CD4-positive, alpha-beta T cell treated with Interleukin-10 for 1 hour (primary cell): ENCODE measurements around the gene RGS7.
"Not testable (repeated sequence)": the region's sequence is repeated elsewhere in the genome, so short reads cannot be mapped to it uniquely, and the experiment has no call there.

Experiments used
- DNase-seq: peaks from one replicate; pipeline ENCODE4 v3.0.0-alpha.2; 2020

RGS7 gene

DNA sequence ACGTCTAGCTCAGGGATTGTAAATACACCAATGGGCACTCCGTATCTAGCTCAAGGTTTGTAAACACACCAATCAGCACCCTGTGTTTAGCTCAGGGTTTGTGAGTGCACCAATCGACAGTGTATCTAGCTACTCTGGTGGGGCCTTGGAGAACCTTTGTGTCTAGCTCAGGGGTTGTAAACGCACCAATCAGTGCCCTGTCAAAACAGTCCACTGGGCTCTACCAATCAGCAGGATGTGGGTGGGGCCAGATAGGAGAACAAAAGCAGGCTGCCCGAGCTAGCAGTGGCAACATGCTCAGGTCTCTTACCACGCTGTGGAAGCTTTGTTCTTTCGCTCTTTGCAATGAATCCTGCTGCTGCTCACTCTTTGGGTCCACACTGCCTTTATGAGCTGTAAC, 593.9 kb downstream of the RGS7 start:
- not testable (repeated sequence) for DNase-seq

DNA sequence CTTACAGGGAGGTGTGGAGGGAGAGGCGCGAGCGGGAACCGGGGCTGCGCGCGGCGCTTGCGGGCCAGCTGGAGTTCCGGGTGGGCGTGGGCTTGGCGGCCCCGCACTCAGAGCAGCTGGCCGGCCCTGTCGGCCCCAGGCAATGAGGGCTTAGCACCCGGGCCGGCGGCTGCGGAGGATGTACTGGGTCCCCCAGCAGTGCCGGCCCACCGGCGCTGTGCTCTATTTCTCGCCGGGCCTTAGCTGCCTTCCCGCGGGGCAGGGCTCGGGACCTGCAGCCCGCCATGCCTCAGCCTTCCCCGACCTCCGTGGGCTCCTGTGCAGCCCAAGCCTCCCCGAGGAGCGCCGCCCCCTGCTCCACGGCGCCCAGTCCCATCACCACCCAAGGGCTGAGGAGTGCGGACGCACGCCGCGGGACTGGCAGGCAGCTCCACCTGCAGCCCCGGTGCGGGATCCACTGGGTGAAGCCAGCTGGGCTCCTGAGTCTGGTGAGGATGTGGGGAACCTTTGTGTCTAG, 594.5 kb downstream of the RGS7 start:
- DNase-seq, result not testable (repeated sequence)

DNA sequence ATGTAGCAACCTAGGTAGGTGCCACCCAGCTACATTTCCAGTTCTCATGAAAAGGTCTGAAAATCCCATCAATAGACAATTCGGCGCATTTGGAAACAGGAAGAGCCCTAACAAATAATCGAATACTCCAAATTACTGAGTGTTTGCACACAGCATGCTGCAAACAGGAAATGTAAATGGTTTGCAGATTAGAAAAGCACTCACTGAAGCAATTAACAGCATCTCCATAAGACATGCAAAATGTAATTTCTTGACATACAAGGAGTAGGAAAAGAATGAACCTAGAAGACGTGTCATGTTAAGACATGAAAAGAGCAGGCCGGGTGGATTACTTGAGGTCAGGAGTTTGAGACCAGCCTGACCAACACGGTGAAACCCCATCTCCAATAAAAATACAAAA, 598.2 kb downstream of the RGS7 start:
- DNase-seq, result not testable (repeated sequence)

DNA sequence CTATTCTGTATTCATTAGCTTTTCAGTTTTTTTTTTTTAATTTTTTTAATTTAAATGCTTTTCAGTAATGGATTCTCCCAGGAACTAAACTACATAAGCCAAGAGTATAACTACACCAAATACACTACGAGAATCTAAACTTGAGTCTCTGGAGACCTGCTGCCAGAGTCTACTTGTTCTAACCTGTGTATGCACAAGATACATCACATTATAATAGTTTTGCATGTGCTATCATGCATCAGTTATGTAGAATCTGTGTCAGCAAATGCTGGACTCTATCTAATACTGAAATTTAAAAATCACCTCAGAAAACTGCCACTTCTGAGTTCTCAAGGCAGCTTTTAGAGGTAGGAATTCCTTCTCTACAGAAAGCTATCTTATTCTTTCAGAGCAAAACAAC, 598.7 kb downstream of the RGS7 start:
- no peak for DNase-seq

DNA sequence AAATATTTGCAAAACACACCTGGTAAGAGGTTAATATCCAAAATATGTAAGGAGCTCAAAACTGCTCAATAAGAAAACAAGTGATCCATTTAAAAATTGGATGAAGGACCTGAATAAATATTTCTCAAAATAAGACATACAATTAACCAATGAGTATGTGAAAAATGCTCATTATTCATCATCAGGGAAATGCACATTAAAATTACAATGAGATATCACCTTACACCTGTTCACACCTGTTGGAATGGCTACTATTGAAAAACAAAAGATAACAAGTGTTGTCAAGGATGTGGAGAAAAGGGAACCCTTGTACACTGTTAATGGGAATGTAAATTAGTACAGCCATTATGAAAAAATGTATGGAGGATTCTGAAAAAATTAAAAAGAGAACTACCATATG, 609.1 kb downstream of the RGS7 start:
- no peak for DNase-seq

DNA sequence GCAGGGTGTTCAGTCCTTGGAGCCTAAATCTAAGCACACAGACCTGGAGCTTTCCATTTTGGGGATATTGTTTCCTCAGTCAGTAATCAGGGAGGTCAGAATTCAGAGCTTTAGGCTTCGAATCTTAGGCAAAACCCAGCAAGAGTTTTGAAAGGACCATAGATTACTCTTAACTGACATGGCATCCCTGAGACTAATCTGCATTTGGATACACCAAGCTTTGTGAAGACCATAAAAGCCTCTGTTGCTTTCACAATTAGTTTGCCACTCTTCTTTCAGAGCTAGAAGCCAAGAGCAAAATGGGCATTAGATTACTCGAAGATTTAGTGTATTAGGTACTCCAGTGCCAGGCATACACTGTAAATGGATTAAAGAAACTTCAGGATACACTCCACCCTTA, 613.3 kb downstream of the RGS7 start:
- DNase-seq, result no peak

DNA sequence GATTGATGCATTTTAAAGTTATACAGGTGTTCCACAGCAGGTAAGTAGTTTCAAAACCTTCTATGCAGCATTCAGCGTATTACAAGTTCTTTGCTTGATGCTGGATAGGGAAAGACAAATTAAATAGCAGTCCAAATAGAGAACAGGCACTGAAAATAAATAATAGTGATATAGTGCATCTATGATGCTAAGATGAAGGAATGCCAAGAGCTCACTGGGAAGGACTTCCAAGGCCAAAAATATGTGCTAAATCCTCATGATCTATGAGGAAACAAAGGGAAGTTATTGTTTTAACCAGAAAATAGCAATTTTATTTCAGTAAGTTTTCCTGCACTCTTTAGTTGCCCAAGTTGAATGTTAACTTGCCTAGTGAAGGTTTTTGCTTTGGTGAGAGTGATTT, 617.3 kb downstream of the RGS7 start:
- no peak for DNase-seq

DNA sequence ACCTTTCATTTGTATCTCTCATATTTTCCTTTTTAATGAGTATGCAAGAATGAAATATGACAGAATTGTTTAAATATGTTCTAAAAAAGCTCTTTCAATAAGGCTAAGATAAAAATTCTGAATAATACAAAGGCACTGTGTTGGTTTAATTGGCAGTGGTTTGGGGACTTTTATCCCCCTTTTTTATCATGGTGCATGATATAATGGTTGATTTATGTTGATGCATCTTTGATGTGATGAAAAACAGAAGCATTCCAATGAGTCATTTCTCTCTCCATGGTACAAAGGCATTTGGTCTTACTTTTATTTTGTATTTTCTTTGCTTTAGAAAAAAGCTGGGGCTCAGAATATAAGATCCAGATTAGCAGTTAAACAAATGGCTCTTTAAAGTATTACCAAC, 617.9 kb downstream of the RGS7 start:
- DNase-seq, result no peak

DNA sequence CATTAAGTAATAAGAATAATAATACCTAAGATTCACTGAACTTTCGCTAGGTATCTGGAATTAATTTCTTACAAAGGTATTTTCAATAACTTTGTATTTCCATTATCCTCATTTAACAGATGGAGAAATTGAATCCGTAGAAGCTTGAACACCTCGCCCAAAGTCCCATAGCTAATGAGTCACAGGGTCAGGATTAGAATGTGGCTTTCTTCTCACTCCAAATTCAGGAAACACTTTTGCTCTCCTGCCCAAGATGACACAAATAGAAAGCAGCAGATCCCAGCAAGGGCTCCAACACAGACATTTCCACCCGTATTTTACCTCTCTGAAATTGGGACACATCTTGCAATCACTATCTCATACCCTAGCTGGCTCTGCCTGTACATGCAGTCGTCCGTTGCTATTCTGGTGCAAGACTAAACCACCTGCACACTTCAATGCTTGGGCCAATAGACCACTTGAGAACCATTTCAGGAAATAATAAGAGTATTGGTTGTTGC, 619.2 kb downstream of the RGS7 start:
- no peak for DNase-seq

DNA sequence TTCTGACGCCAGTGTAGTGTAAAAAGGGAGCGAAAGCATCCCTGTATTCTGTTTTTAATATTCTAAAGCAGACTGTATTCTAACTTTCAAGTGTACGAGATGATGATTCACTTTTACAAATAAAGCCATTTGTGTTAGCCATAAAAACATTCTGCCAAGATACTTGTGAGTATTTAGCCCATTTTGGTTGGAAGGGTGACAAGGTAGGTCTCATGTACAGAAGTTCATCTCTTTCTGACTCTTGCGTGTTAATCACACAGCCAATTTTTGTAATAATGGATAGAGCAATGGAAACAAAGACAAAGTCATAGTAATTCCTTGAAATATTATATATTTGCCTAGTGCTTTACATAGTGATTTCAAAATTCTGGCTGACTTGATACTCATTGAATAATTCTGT, 619.7 kb downstream of the RGS7 start:
- no peak for DNase-seq

DNA sequence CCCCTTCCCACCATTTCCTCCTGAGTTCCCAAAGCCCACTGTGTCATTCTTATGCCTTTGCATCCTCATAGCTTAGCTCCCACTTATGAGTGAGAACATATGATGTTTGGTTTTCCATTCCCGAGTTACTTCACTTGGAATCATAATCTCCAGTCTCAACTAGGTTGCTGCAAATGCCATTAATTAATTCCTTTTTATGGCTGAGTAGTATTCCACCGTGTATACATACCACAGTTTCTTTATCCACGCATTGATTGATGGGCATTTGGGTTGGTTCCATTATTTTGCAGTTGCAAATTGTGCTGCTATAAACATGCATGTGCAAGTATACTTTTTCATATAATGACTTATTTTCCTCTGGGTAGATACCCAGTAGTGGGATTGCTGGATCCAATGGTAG, 622.3 kb downstream of the RGS7 start:
- not testable (repeated sequence) for DNase-seq

DNA sequence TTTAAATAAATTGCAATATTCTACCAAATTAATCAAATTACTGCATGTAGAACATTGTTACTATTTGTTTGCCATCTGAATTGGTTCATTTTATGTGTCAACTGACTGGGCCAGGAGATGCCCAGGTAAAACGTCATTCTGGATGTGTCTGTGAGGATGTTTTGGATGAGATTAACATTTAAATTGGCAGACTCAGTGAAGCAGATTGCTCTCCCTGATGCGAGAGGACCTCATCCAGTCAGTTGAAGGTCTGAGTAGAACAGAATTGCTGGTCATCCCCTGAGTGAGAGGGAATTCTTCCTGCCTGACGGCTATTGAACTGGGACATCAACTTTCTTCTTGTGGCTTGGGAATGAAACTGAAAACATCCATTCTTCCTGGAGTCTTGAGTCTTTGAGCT, 623.0 kb downstream of the RGS7 start:
- DNase-seq, result no peak

DNA sequence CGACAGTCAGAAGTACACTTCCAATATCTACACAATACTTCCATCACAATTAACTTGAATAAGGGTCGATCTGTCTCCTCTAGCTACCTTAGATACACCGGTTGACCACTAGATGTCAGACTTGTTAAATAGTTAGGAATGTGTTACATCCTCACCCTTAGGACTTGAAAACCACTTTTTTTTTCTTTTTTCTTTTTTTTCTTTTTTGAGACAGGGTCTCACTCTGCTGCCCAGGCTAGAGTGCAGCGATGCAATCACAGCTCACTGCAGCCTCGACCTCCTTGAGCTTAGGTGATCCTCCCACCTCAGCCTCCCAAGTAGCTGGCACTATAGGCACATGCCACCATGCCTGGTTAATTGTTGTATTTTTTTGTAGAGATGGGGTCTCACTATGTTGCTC, 624.6 kb downstream of the RGS7 start:
- DNase-seq, result peak; percentile 13
